SJSA1 (cell line): Measurements from ENCODE around the gene ROBO1. TPM values are rescaled to one million over a fixed set of nuclear protein-coding genes. Genes with fewer than 3 reads are reported as not detected.
"Not testable (repeated sequence)": the region's sequence is repeated elsewhere in the genome, so short reads cannot be mapped to it uniquely, and the experiment has no call there.

Experiments
- DNase-seq, 2 experiments: peaks; one replicate each; pipeline ENCODE4 v3.0.0-alpha.2; 2015 to 2020; ENCODE audit warnings: low spot score in 2 of 2, low read depth in 1 of 2
- H3K27ac ChIP-seq: fragments of 250-450 bp; sonication (Bioruptor Pico); 2 replicates; pipeline ENCODE4 v1.5.1; 2020; ENCODE audit warnings: mild to moderate bottlenecking, moderate library complexity
- H3K27me3 ChIP-seq: fragments of 250-450 bp; sonication (Bioruptor Pico); replicated peaks from 2 replicates; pipeline ENCODE4 v1.5.1; 2020; ENCODE audit warnings: mild to moderate bottlenecking, moderate library complexity
- H3K36me3 ChIP-seq: fragments of 250-450 bp; sonication (Bioruptor Pico); 2 replicates; pipeline ENCODE4 v1.5.1; 2020; ENCODE audit warnings: mild to moderate bottlenecking
- H3K4me1 ChIP-seq: fragments of 250-450 bp; sonication (Bioruptor Pico); replicated peaks from 2 replicates; pipeline ENCODE4 v1.6.1; 2021; ENCODE audit warnings: mild to moderate bottlenecking
- H3K4me3 ChIP-seq: fragments of 250-450 bp; sonication (Bioruptor Pico); 2 replicates; pipeline ENCODE4 v1.5.1; 2020; ENCODE audit warnings: mild to moderate bottlenecking
- H3K9me3 ChIP-seq: fragments of 250-450 bp; sonication (Bioruptor Pico); replicated peaks from 2 replicates; pipeline ENCODE4 v1.5.1; 2020; ENCODE audit warnings: mild to moderate bottlenecking
- total RNA-seq: library from RNA; depleted of rRNA; stranded (reverse); fragments of >200 nt; shearing (Covaris generic); gene quantifications from 2 replicates; pipeline ENCODE4 v1.2.3, GENCODE V29; 2014

The ROBO1 gene
- total RNA-seq, 1 experiment from 2014 or later, result 38.9 TPM

DNA sequence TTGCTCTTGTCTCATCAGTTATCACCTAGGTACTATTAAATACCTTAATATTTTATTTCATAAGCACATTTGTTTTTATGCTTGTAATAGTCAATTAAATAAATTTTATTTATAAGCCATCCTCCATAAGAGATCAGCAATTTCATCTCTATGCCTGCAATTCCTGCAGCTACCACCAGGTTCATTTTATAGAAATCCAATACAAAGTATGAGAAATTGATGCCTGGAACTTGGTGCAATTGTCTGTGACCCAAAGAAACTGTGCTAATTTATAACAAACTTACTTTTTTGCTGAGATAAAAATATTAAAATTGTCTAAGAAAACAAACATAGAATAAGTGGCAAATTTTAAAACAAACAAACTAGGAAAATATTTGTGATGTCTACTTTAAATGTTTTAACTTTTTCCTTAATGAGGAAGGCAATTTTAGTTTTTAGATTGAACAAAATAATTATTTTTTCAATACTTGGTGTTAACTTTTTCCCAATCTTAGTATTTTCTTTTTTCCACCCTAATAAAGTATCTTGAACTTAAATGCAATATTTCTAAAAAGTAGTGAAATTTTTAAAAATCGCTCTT is 1026.6 kb downstream of the ROBO1 start:
- peaks cover 7% of the 10 kb centered on the region; the same call in 1 of the 2 replicates for H3K4me1 ChIP-seq
- no peak overlapping the region for H3K4me3 ChIP-seq
- no peak for DNase-seq
- no peaks in the 10 kb centered on the region for H3K36me3 ChIP-seq
- no peaks in the 10 kb centered on the region for H3K27me3 ChIP-seq
- no peak overlapping the region for H3K27ac ChIP-seq
- H3K9me3 ChIP-seq, result no peaks in the 10 kb centered on the region

DNA sequence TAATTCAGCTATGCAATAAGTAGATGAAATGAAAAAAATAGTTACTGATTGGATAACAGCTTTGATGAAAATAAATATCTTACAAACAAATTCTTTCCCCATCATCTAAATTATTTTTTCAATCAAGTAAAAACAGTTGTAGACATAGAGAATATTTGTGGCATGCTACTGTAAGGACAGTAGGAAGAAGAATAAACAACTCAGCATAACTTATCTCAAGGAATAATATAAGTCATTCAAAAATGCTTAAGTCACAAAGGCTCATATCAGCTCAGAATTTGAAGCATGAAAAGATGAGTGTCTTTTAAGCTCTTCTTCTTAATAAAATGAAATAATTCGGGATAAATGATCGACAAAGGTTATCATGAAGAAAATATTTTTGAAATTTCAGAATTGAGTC is 1029.0 kb downstream of the ROBO1 start:
- no peaks in the 10 kb centered on the region for H3K9me3 ChIP-seq
- no peak overlapping the region for H3K4me3 ChIP-seq
- no peaks in the 10 kb centered on the region for H3K36me3 ChIP-seq
- no peak for DNase-seq
- H3K27ac ChIP-seq, result no peak overlapping the region
- no peaks in the 10 kb centered on the region for H3K27me3 ChIP-seq
- peaks cover 7% of the 10 kb centered on the region; the same call in 1 of the 2 replicates for H3K4me1 ChIP-seq

DNA sequence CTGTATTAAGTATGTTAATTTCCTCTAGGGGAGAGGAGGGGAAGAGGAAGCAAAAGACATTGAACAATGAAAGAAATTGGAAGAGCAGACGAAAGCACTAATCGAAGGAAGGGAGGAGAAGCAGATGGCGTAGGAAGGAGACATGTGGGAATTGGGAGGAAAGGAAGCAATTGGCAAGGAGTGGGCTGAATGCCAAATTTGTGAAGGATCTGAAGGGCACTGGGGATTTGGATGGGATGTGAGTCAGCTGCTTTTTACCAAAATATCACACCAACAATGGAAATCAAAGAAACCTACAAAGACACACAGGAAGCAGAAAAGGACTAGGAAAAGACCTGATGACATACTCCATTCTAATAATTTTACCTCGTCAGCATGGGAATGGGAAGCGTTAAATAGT is 1029.8 kb downstream of the ROBO1 start:
- no peaks in the 10 kb centered on the region for H3K9me3 ChIP-seq
- no peak for DNase-seq
- H3K27ac ChIP-seq, result no peak overlapping the region
- no peaks in the 10 kb centered on the region for H3K27me3 ChIP-seq
- H3K36me3 ChIP-seq, result no peaks in the 10 kb centered on the region
- no peak overlapping the region for H3K4me3 ChIP-seq
- peaks cover 7% of the 10 kb centered on the region; the same call in 1 of the 2 replicates for H3K4me1 ChIP-seq

DNA sequence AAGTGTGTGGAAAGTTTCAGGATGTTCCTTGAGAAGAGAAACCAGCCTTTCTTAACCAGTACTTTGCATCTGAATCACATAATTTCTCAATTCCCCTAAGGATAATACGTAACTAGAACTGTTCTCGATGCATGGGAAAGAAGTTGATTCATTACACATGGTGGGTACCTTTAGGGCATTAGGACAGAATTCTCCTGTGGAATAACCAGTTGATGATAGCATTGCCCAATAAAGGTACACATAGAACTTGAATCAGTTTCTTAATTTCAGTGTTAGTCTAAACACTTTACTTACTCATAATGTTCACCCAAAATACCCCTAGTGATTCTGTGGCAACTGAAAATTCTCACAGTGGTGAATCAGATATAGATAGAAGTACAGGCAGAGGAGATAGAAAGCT is 1030.9 kb downstream of the ROBO1 start:
- H3K4me1 ChIP-seq, result peaks cover 7% of the 10 kb centered on the region; the same call in 1 of the 2 replicates
- no peak for DNase-seq
- H3K27me3 ChIP-seq, result no peaks in the 10 kb centered on the region
- H3K36me3 ChIP-seq, result no peaks in the 10 kb centered on the region
- H3K4me3 ChIP-seq, result no peak overlapping the region
- H3K9me3 ChIP-seq, result no peaks in the 10 kb centered on the region
- H3K27ac ChIP-seq, result no peak overlapping the region

DNA sequence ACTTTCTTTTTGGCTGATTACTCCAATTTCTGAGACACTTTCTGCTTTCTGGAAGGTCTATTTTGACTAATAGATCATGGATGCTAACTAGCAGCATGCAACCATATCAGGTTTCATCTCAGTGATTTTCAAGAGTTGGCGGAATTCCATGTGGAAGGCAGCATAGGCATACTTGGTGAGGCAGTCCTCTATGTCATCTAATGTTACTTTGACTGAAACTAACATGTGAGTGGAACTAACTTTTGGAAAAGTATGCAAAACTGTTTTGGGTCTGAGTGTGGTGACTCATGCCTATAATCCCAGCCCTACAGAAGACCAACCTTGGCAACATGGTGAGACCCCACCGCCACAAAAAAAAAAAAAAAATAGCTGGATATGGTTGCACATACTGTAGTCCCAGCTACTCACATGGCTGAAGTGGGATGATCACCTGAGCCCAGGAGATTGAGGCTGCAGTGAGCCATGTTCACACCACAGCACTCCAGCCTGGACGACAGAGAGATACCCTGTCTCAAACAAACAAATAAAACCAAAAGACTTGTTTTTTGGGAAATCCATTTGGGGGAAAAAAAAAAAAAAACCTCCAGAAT is 1033.7 kb downstream of the ROBO1 start:
- Histone ChIP-seq H3K4me3 (no peak overlapping the region), H3K27me3 (no peaks in the 10 kb centered on the region), H3K9me3 (no peaks in the 10 kb centered on the region), H3K4me1 (peaks cover 7% of the 10 kb centered on the region; the same call in 1 of the 2 replicates), H3K27ac (no peak overlapping the region), H3K36me3 (no peaks in the 10 kb centered on the region)
- no peak for DNase-seq

DNA sequence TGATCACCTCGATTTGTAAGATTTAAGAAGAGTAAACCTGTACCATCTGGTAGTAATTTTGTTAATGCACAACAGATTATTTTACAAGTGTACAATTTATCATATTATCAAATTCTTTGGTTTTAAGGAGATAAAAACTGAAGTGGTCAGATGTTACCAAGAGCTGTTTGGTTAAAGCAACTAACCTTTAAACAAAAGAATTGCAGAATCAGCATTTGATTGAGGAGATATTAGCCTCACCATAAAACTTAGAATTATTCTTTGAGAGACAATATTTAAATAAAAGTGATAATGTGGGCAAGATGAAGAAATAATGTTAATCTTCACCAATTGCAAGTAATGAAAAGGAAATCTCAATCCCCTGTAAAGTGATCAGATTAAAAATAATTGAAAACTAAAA is 1034.9 kb downstream of the ROBO1 start:
- no peaks in the 10 kb centered on the region for H3K36me3 ChIP-seq
- H3K9me3 ChIP-seq, result no peaks in the 10 kb centered on the region

DNA sequence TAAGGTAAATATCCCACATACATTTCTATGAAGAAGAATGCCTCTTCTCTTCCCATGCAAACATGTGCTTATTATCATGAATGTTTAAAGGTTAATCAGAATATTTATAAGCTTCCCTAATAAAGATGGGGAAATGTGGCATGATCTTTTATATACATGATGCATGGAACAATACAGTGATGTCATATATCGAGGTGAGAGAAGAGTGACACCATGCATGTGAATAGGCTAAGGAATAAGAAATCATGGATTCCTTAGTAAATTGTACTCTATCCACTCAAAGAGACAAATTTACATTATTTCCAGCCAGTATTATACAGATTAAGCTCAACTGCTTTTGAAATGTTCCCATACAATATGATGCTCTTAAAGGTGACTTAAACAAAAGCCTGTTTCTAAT is 1035.3 kb downstream of the ROBO1 start:
- Histone ChIP-seq H3K9me3 (no peaks in the 10 kb centered on the region), H3K27me3 (no peaks in the 10 kb centered on the region), H3K4me3 (no peak overlapping the region), H3K27ac (no peak overlapping the region), H3K36me3 (no peaks in the 10 kb centered on the region), H3K4me1 (no peaks in the 10 kb centered on the region)
- DNase-seq, result no peak

More for the DNA sequence above, 1034.9 kb downstream of the ROBO1 start:
- H3K4me1 ChIP-seq, result peaks cover under 1% of the 10 kb centered on the region; the same call in 1 of the 2 replicates
- H3K27ac ChIP-seq, result no peak overlapping the region
- no peaks in the 10 kb centered on the region for H3K27me3 ChIP-seq
- no peak overlapping the region for H3K4me3 ChIP-seq
- no peak for DNase-seq

DNA sequence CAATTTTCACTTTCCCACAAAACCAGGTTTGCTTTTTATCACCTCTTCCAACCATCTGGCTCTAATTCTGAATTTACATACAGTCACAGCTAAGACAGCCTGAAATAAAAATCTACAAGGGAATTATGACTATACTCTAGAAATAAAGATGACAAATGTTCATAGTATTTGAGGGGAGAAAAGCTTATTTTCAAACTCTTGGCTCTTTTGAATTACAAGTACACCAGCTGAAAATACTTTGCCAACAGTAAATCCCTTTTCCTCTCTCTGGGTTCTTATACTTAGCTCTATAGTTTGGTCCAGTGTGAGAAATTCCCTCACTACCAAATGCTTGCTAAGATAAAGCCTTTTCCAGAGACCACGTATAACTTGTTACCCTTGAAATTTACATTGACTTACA is 1037.9 kb downstream of the ROBO1 start:
- Histone ChIP-seq H3K27me3 (no peaks in the 10 kb centered on the region), H3K27ac (no peak overlapping the region), H3K9me3 (no peaks in the 10 kb centered on the region), H3K36me3 (no peaks in the 10 kb centered on the region), H3K4me1 (peaks cover under 1% of the 10 kb centered on the region; the same call in 1 of the 2 replicates), H3K4me3 (no peak overlapping the region)
- DNase-seq, result no peak

DNA sequence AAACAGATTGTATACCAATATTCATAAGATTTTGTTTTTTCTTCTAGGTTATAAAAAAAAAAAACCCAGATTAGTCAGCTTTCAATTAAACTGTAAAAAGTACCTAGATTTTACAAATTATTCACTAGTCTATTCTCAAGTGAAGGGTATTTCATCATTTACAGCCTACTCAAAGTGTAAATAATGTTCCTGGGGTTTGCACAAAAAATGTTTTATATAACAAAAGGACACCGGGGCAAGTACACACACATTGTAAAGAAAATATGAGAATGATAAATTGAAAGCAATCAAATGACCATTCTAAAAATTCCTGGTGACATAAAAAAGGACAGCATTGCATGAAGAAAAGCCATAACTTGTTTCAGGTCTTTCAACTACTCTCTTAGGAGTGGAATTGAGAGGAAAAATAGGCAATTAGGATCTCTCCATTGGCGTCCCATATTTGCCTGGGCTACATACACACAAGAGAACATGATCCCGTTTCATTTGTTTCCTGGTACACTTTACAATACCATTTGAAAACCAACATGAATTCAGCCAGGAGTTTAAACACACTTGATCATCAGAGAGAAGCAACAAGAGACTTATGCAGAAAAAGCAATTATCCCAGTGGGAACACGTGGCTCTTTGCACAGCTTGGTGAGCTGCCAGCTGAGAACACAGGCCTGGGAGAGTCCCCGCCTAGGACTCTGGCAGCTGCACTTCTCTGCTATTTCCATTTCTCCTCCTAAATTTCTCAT is 1039.2 kb downstream of the ROBO1 start:
- H3K4me1 ChIP-seq, result peaks cover 13% of the 10 kb centered on the region; the same call in 1 of the 2 replicates
- H3K27me3 ChIP-seq, result no peaks in the 10 kb centered on the region
- H3K4me3 ChIP-seq, result no peak overlapping the region
- no peak overlapping the region for H3K27ac ChIP-seq
- no peaks in the 10 kb centered on the region for H3K36me3 ChIP-seq
- H3K9me3 ChIP-seq, result no peaks in the 10 kb centered on the region
- no peak for DNase-seq

DNA sequence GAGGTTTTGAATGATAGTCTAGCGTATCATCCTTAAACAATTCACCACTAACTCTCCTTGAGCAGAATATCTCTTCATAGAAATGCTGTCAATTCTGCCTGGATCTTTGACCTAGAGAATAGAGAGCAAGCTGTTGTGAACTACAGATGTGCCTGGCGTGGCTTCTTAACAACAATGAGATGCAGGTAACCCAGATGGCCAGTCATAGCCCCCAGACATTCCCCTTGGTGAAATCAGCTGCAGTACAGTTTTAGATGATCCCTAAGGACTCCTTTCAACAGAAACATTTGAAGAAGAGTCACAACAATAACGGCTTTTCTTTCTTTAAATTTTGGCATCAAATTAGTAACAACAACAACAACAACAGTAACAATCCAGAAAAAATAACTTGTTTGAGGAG is 1041.3 kb downstream of the ROBO1 start:
- Histone ChIP-seq H3K27ac (no peak overlapping the region), H3K4me1 (peaks cover 28% of the 10 kb centered on the region), H3K27me3 (no peaks in the 10 kb centered on the region), H3K9me3 (no peaks in the 10 kb centered on the region), H3K36me3 (no peaks in the 10 kb centered on the region), H3K4me3 (no peak overlapping the region)
- no peak for DNase-seq

DNA sequence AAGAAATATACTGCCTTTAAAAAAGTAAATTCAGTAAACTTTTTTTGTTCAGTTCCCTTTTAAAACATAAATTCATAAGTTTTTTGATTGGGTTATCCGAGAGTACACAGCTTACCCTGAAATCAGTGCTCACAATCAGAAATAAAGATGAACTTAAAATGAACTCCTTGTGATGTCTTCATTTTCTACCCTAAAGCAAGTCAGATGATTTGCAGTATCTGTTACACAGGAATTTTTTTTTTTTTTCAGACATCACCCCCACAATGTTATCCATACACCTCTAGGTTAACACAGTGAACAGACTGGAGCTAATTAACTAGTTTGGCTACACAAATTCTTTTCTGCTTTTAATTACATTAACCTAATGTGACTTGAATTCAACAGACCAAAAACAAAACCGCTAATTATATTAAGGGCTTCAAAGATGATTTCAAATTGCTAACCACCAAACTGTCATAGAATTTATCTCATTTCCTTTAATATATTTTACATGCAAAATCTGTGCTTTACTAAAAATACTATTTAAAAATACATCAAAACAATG is 1042.0 kb downstream of the ROBO1 start:
- H3K27me3 ChIP-seq, result no peaks in the 10 kb centered on the region
- no peak for DNase-seq
- no peaks in the 10 kb centered on the region for H3K36me3 ChIP-seq
- H3K27ac ChIP-seq, result no peak overlapping the region
- H3K9me3 ChIP-seq, result no peaks in the 10 kb centered on the region
- H3K4me1 ChIP-seq, result peaks cover 33% of the 10 kb centered on the region
- H3K4me3 ChIP-seq, result no peak overlapping the region

DNA sequence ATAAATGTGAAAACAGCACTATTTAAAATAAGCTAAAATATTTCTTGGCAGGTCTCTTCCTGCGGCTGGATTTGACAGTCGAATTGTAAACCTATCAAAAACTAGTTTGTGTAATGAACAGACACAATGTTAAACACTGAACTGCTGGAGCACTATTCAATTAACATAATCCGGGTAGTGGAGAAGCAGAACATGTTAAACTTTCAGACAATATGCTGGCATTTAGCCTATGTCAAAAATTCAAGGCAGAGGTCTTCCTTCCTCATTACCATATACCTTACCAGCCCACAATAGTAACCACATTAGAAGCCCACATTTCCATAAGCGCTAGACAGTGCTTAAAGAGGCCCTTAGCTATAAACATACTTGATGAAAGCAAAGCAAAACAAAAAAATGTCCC is 1042.9 kb downstream of the ROBO1 start:
- no peaks in the 10 kb centered on the region for H3K27me3 ChIP-seq
- no peak overlapping the region for H3K4me3 ChIP-seq
- H3K4me1 ChIP-seq, result peaks cover 33% of the 10 kb centered on the region
- no peaks in the 10 kb centered on the region for H3K36me3 ChIP-seq
- H3K27ac ChIP-seq, result no peak overlapping the region
- no peaks in the 10 kb centered on the region for H3K9me3 ChIP-seq
- no peak for DNase-seq

DNA sequence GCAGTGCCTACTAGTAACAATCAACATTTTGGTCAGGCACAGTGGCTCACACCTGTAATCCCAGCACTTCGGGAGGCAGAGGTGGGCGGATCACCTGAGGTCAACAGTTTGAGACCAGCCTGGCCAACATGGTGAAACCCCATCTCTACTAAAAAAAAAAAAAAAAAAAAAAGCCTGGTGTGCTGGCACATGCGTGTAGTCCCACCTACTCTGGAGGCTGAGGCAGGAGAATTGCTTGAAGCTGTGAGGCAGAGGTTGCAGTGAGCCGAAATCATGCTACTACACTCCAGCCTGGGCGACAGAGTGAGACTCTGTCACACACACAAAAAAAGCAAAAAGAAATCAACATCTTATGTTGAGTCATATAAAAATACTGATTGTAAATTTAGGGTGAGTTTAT is 1043.4 kb downstream of the ROBO1 start:
- not testable (repeated sequence) for H3K27ac ChIP-seq, H3K4me3 ChIP-seq, DNase-seq, H3K36me3 ChIP-seq, H3K27me3 ChIP-seq, H3K9me3 ChIP-seq
- peaks cover 33% of the 10 kb centered on the region for H3K4me1 ChIP-seq
